Peyer's patch (tissue), 4 donors: ENCODE data around the gene MCCC1. TPM values are rescaled to one million over a fixed set of nuclear protein-coding genes. Genes with fewer than 3 reads are reported as not detected.

Source experiments
- DNase-seq, 3 donors: peaks; one replicate each; pipeline ENCODE4 v3.0.0-alpha.2; 2017 to 2019
- H3K27ac ChIP-seq, 4 donors: fragments of 200-600 bp; sonication (generic); one replicate each; pipeline ENCODE4 v1.5.1; 2016 to 2019
- H3K27me3 ChIP-seq, 2 donors: fragments of 200-600 bp; sonication (generic); one replicate each; pipeline ENCODE4 v1.5.1; 2019
- H3K36me3 ChIP-seq, 3 donors: fragments of 200-600 bp; sonication (generic); one replicate each; pipeline ENCODE4 v1.5.1; 2016 to 2019
- H3K4me1 ChIP-seq, 4 donors: fragments of 200-600 bp; sonication (generic); one replicate each; pipeline ENCODE4 v1.5.1; 2016 to 2019
- H3K4me3 ChIP-seq, 4 donors: fragments of 200-600 bp; sonication (generic); 1 replicate in 3 of 4; 2 replicates in 1 of 4; pipeline ENCODE4 v1.5.1; 2016 to 2019; ENCODE audit warnings: mild to moderate bottlenecking in 1 of 4
- H3K9me3 ChIP-seq, 4 donors: fragments of 200-600 bp; sonication (generic); one replicate each; pipeline ENCODE4 v1.5.1; 2016 to 2019; ENCODE audit warnings: mild to moderate bottlenecking in 1 of 4
- CTCF ChIP-seq, 6 experiments: fragments of 450-650 bp in 4 of 6; fragments of 200-600 bp in 2 of 6; sonication (generic) in 1 of 6; IDR thresholded peaks; one replicate each; pipeline ENCODE4 v1.5.1; 2017 to 2019; ENCODE audit warnings: antibody characterized with exemption in 6 of 6, mild to moderate bottlenecking in 3 of 6, moderate library complexity in 1 of 6
- POLR2A ChIP-seq, 2 donors: fragments of 450-650 bp; IDR thresholded peaks; one replicate each; pipeline ENCODE4 v1.5.1; 2017; ENCODE audit warnings: antibody characterized with exemption in 2 of 2, mild to moderate bottlenecking in 2 of 2, moderate library complexity in 2 of 2
- total RNA-seq, 4 donors: library from RNA; depleted of rRNA; stranded (reverse); fragments of >200 nt; gene quantifications; one replicate each; pipeline ENCODE4 v1.1.0, GENCODE V29; 2016

The MCCC1 gene
- total RNA-seq, 4 donors from 2014 or later: 20.3 to 57.8 (median 21.9) TPM

GRCh38 chr3:182989566-182989965 is 109.7 kb downstream of the MCCC1 start:
- no peaks in the 10 kb centered on the region for H3K4me1 ChIP-seq
- no peaks in the 10 kb centered on the region for H3K36me3 ChIP-seq
- H3K4me3 ChIP-seq: no peak overlapping the region
- no peak for TF ChIP-seq CTCF (IDR thresholded peaks at IDR 0.05)
- TF ChIP-seq POLR2A (IDR thresholded peaks at IDR 0.05): no peak
- no peaks in the 10 kb centered on the region for H3K27me3 ChIP-seq
- DNase-seq: no peak
- H3K27ac ChIP-seq: no peak overlapping the region
- H3K9me3 ChIP-seq: no peaks in the 10 kb centered on the region

DNA sequence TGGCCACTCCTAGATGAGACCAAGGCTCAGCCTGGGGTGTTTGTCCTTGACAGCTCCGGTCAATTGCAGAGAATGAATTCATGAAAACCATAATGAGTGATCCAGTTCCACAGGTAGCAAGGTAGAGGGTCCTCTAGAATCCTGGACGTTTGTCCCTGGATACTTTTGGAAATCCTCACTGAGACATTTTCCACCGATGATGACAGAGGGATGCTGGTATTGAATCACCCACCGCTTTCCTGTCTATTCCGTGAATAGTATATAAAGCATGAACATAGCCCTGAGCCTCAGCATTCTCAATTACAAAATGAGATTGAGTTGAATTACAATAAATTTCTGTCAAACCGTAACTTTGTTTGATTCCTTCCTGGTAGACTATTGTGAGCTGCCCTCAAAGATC is 113.3 kb downstream of the MCCC1 start:
- H3K36me3 ChIP-seq: no peaks in the 10 kb centered on the region
- H3K27ac ChIP-seq: no peak overlapping the region
- TF ChIP-seq POLR2A (IDR thresholded peaks at IDR 0.05): no peak
- no peak for TF ChIP-seq CTCF (IDR thresholded peaks at IDR 0.05)
- H3K4me3 ChIP-seq: no peak overlapping the region
- no peaks in the 10 kb centered on the region for H3K27me3 ChIP-seq
- no peak for DNase-seq
- peaks cover 0 to 2% (median 0%) of the 10 kb centered on the region in 4 donors for H3K4me1 ChIP-seq
- H3K9me3 ChIP-seq: no peaks in the 10 kb centered on the region

GRCh38 chr3:182983876-182984275 is 115.4 kb downstream of the MCCC1 start:
- no peaks in the 10 kb centered on the region for H3K27me3 ChIP-seq
- H3K4me3 ChIP-seq: no peak overlapping the region
- H3K4me1 ChIP-seq: peaks cover 0 to 7% (median 3%) of the 10 kb centered on the region in 4 donors
- no peaks in the 10 kb centered on the region for H3K36me3 ChIP-seq
- no peak for DNase-seq
- no peak overlapping the region for H3K27ac ChIP-seq
- TF ChIP-seq POLR2A (IDR thresholded peaks at IDR 0.05): no peak
- no peak for TF ChIP-seq CTCF (IDR thresholded peaks at IDR 0.05)
- no peaks in the 10 kb centered on the region for H3K9me3 ChIP-seq

DNA sequence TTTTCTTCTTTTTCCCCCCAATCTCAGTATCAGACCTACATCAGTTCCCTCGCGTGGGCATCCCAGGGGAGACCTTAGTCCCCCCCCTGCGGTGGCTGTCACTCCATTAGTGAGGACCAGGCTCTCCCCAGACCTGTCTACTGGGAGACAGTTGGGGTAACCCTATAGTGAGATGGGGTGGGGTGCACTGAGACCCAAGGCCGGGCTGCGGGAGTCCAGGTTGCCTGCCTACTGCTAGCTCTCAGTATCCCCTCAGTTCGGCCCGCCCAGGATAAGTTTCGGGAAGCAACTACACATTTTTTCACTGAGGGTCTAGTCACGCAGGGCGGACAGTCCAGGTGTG is 118.3 kb downstream of the MCCC1 start:
- no peak for TF ChIP-seq CTCF (IDR thresholded peaks at IDR 0.05)
- Histone ChIP-seq H3K27ac (peak overlapping the region; percentile 85 to 96 (median 90)), H3K4me3 (peak overlapping the region; percentile 90 to 100 (median 92))

DNA sequence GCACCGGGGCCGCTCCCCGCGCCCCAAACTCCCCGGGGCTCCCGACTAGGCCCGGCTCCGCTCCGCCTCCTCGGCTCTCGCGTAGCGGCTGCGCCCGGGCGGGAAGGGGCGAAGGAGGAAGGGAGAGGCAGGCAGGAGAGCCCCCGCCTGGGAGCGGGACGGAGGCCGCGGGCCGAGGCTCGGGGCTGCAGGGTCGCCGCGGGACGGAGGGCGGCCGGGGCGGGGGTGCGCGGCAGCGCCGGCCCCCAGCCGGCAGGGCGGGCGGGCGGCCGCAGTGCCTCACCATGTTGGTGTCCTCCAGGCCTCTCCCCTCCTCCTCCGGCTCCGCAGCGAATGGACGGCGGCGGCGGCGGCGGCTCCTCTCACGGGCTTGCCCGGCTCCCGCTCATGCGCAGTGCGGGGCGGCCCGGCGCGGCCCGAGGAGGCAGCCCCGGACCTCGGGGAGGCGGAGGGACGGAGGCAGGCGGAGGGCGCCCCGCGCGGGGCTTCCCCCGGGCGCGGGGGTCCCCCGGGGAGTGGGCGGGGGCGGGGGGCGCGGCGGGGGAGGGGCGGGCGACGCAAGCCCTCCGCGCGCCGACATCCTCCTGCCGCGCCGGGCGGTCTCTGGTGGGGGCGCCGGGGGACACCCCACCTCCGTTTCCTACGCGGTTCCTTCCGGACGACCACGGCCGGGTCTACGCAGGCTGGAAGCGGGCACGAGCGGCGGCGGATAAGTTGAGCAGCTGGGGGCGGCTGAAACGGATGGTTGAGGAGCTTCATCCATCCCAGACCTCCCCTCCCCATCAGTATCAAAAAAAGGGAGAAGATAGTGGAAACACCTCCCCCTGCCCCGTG is 118.9 kb downstream of the MCCC1 start, which contains the start of gene DCUN1D1:
Gene DCUN1D1 (minus strand): TSS at position 335 of the 834 bp plus-strand sequence. CDS start 49 bp downstream, at position 286.
- Histone ChIP-seq H3K9me3 (no peaks in the 10 kb centered on the region), H3K4me1 (peaks cover 0 to 17% (median 7%) of the 10 kb centered on the region in 4 donors), H3K4me3 (peak within 1 kb of the TSS; percentile 90 to 100 (median 92)), H3K27me3 (no peaks in the 10 kb centered on the region), H3K36me3 (no peaks in the 10 kb centered on the region), H3K27ac (peak within 1 kb of the TSS; percentile 85 to 96 (median 90))
- peak; percentile 82 to 94 (median 92) for DNase-seq
- TF ChIP-seq CTCF (IDR thresholded peaks at IDR 0.05): peak in 1 of 6 experiments; percentile 17
- peak; percentile 55 to 71 for TF ChIP-seq POLR2A (IDR thresholded peaks at IDR 0.05)

More for the DNA sequence above, 118.3 kb downstream of the MCCC1 start:
- no peak for DNase-seq
- Histone ChIP-seq H3K27me3 (no peaks in the 10 kb centered on the region), H3K9me3 (no peaks in the 10 kb centered on the region), H3K4me1 (peaks cover 0 to 17% (median 7%) of the 10 kb centered on the region in 4 donors), H3K36me3 (no peaks in the 10 kb centered on the region)
